Inflammatory macrophage (primary cell): ENCODE measurements around the gene LILRB2.
"Not testable (repeated sequence)": the region's sequence is repeated elsewhere in the genome, so short reads cannot be mapped to it uniquely, and the experiment has no call there.

Experiments
- DNase-seq, 2 donors: peaks; one replicate each; pipeline ENCODE4 v3.0.0-alpha.2; 2020 to 2022

Gene LILRB2

DNA sequence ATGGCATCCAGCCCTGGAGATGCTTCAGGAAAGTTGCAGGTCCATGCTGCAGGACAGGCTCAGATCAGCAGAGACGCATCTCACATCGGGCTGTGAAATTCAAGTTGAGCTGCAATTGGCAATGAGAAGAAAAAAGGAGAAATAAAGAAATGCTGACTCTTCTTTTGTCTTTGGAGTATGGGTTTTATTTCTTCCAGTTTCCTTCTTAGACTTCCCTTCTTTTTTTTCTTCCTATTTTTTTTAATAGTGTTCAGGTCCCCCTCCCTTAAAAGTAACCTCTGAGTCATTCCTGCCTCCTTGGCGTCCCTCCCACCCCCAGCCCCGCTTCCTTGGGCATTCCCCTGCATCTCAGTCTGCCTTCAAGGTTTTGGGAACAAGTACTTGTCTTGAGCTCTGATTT lies 9.3 kb downstream of the LILRB2 start:
- peak; percentile 49 to 58 for DNase-seq

GRCh38 chr19:54271106-54271505 lies 9.8 kb downstream of the LILRB2 start:
- peak; percentile 90 to 94 for DNase-seq

DNA sequence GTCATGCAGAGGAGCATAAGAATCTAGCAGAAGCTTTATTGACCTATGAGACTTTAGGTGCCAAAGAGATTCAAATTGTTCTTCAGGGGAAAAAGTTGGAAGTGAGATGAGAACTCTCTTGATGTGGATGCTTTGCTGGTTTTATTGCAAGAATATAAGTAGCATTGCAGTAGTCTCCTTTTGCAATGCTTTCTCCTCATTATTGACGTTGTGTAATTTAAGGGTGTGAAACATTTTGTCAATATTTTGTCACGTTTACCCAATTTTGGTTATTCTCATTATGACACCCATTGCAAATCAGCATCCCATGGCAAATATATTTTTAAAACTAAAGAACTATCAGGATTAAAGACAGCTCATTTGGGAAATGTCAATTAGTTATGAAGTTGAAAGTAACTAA lies 12.0 kb downstream of the LILRB2 start:
- DNase-seq, result peak; percentile 50 to 87

GRCh38 chr19:54266133-54266532 lies 14.8 kb downstream of the LILRB2 start:
- DNase-seq, result peak; percentile 70 to 73

- DNase-seq, result no peak
Observed at GRCh38 chr19:54262470-54262869, 18.4 kb downstream of the LILRB2 start.

GRCh38 chr19:54262066-54262465 lies 18.8 kb downstream of the LILRB2 start:
- no peak for DNase-seq

- DNase-seq, result no peak
Observed at GRCh38 chr19:54257116-54257480, 23.8 kb downstream of the LILRB2 start, which contains the start of gene LILRB5. LILRB5 (minus strand) TSS chr19:54257273; CDS start chr19:54257193, 80 bp downstream.

DNA sequence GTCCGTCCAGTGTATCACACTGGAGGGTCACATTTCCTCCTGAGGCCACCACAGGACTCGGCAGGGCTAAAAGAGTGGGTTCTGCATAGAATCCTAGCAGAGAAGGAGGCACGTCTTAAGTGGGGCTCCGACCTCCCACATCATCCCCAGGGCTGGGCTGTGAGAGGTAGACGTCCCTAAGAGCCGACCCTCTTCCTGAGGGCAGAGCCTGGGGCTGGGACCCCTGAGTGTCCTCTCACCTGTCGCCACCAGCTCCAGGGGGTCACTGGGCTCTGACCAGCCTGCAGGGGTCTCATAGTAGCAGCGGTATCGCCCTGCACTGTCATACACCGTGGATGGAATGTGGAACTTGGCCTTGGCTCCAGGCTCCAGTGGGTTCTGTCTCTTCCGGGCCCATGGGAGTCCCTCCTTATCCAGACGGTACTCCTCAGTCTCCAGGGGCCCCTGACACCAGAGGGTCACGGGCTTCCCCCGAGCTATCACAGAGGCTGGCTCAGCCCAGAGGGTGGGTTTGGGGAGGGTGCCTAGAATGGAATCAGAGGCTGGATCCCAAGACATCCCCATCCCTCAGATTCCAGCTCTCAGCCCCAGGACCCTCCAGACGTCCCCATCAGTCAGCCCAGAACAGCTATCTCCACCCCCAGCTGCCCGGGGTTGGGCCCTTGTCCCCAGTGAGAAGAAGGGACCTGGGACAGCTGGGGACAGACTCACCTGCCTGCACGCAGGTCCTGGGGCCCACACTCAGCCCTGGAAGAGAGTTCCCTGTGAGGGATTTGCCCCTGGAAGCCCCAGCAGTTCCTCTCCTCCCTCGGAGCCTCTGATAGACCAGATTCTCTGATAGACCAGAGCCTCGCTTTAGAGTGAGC lies 24.4 kb downstream of the LILRB2 start:
- no peak for DNase-seq

GRCh38 chr19:54255105-54255775 lies 25.7 kb downstream of the LILRB2 start:
- no peak for DNase-seq

DNA sequence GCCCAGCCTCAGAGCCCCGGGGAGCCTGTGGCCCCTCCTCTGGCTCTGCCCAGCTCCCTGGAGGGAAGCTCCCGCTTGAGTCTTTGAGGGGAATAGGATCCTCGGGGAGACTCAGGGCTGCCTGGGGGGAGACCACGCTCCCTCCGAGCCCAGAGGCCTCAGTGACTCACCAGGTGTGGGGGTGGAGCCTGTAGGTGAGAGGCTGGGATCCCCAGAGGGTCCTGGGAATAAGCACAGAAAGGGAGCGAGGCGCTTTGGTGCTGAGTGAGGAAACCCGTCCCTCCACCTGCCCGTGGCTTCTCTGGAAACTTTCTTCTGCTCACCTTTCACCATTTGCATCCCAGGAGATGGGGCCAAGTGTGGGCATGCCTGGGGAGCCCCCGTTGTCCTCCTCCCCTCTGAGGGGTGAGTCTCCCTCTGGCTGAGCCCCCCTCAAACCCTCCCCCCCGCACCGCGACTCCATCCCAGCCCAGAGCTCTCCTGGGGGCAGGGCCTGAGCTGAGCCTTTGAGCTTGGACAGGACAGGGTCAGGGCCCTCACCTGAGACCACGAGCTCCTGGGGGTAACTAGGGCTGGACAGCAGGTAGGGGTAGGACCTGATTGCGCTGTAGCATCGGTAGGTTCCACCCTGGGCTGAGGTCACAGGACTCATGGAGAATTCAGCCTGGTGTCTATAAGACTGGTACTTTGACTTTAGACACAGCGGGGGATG lies 26.6 kb downstream of the LILRB2 start:
- no peak for DNase-seq

GRCh38 chr19:54253331-54254194 lies 27.3 kb downstream of the LILRB2 start:
- DNase-seq, result no peak

GRCh38 chr19:54252845-54253244 lies 28.1 kb downstream of the LILRB2 start:
- no peak for DNase-seq

DNA sequence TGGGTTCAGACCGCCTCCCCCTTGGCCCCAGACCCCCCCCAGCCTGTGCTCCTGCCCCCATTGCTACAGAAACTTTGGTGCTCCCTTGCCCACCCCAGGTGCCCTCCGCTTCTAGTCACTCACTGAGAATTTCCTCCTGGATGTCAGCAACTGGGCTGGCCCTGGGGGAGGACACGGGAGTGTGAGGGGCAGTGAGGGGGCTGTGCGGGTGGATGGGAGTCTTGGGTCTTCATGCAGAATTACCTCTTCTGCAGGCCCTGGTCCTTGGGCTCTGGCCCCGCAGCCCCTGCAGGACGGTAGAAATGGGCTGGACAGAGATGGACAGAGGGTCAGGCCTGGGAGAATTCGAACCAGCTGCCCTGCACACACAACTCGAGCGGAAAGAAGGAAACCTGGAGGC lies 28.7 kb downstream of the LILRB2 start:
- DNase-seq, result no peak

- DNase-seq, result peak; percentile 90 to 92
Observed at GRCh38 chr19:54248016-54248601, 32.8 kb downstream of the LILRB2 start.

GRCh38 chr19:54247106-54247930 lies 33.6 kb downstream of the LILRB2 start:
- no peak for DNase-seq

- no peak for DNase-seq
Observed at GRCh38 chr19:54245936-54246335, 35.0 kb downstream of the LILRB2 start.

DNA sequence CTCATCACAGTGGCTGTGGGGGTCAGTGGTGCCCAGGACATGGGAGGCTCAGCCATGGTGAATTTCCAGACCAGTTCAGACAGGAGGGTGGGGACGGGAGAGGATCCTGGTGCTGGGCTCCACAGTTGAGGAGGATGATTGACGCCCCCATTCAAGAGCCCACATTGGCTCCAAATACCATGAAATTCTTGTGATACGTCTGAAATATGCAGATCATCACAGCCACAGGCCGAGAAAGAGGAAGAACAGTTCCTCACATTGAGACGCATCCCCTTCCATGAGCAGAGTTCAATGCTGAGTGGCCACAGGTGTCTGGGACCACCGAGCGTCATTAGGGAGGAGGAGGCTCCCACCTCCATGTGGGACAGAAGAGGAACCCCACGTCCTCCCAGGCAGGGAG lies 37.1 kb downstream of the LILRB2 start:
- peak in 1 of 2 donors; percentile 42 for DNase-seq

- DNase-seq, result peak; percentile 52 to 66
Observed at GRCh38 chr19:54242646-54243045, 38.3 kb downstream of the LILRB2 start, which contains the start of gene LILRA6. LILRA6 (minus strand) TSS chr19:54242790.

DNA sequence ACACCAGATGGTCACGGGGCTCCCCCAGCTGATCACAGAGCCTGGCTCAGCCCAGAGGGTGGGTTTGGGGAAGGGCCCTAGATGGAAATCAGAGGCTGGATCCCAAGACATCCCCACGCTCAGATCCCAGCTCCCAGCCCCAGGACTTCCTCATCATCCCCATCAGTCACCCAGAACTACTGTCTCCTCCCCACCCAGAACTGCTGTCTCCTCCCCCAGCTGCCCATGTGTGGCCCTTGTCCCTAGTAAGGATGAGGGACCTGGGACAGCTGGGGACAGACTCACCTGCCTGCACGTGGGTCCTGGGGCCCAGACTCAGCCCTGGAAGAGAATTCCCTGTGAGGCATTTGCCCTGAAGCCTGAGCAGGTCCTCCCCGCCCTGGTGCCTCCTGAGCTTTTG lies 38.7 kb downstream of the LILRB2 start:
- DNase-seq, result peak in 1 of 2 donors; percentile 30

- DNase-seq, result not testable (repeated sequence)
Observed at GRCh38 chr19:54240372-54241336, 40.3 kb downstream of the LILRB2 start.
